Suprapubic skin (tissue), 3 donors: ENCODE measurements around the gene VWDE.

Experiments used
- POLR2A ChIP-seq, 2 donors: fragments of 450-650 bp; IDR thresholded peaks; one replicate each; pipeline ENCODE4 v1.6.1; 2017; ENCODE audit warnings: antibody characterized with exemption in 2 of 2, mild to moderate bottlenecking in 2 of 2, moderate library complexity in 2 of 2
- TF ChIP-seq, protein P1 (sequence below), 2 donors: fragments of 200-600 bp in 1 of 2; fragments of 450-650 bp in 1 of 2; sonication (generic) in 1 of 2; IDR thresholded peaks; one replicate each; pipeline ENCODE4 v1.5.1; 2016 to 2019; ENCODE audit warnings: antibody characterized with exemption in 2 of 2, mild to moderate bottlenecking in 1 of 2, moderate library complexity in 1 of 2

DNA sequence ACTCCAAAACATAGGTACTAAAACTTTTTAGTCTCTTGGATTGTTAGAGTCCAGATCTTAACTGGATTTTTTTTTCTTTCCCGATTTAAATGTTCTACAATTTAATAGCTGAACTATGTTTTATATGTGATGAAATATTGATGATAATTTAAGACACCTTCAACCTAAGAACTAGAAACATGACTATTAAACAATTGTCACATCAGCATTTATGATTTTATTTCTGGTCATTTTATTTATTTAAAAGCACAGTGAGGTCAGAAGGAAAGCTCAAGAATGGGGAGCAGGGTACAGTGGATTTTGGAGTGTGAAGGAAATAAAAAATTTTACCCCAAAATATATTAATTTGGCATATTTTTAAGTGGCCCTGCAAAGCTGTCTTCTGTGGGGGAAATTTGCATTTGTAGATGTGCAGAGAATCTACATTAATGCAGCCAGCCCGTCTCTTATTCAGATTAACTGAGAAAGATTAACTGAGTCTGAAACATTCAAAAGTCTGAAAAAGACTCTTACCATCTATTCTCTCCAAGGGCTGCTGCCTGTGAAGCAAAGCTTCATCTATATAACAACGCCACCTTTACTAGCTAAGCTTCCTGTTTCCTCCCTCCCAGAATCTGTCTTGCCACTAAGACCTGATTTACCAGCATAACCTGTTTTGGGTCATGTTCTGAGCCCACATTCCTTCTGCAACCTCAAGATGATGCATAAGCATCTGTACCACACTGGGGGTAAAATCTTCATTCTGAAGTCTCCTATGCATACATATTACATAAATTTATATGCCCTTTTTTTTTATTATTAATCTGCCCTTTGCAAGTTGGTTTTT is 106.2 kb downstream of the VWDE start:
- TF ChIP-seq, protein P1, sequence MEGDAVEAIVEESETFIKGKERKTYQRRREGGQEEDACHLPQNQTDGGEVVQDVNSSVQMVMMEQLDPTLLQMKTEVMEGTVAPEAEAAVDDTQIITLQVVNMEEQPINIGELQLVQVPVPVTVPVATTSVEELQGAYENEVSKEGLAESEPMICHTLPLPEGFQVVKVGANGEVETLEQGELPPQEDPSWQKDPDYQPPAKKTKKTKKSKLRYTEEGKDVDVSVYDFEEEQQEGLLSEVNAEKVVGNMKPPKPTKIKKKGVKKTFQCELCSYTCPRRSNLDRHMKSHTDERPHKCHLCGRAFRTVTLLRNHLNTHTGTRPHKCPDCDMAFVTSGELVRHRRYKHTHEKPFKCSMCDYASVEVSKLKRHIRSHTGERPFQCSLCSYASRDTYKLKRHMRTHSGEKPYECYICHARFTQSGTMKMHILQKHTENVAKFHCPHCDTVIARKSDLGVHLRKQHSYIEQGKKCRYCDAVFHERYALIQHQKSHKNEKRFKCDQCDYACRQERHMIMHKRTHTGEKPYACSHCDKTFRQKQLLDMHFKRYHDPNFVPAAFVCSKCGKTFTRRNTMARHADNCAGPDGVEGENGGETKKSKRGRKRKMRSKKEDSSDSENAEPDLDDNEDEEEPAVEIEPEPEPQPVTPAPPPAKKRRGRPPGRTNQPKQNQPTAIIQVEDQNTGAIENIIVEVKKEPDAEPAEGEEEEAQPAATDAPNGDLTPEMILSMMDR (IDR thresholded peaks at IDR 0.05) = no peak
- no peak for TF ChIP-seq POLR2A (IDR thresholded peaks at IDR 0.05)
